Measurements from ENCODE around the gene ZNF865.

DNA sequence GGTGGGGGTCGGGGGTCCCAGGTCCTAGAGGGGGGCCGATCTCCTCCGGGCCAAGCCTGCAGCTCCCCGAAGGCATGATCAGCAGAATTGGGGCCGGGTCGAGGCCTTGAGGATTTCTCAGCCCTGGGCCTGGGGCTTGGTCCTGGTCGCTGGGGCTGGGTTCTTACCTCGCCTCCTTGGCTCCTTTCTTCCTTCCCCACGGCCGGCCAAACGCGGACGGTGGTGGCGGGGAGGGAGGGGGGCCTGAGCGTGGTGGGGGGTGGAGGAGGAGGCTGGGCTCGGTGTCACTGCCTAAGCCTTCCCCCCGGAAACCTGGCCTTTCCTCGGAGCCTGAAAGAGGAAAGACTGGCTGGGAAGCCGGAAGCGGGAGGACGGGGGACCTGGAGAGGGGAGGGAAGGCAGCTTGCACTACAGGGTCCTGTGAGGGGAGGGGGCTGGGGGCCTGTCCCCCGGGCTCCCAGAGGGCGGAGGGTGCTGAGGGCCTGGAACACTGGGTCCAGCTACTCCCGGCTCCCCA is 24.8 kb upstream of the ZNF865 start, which contains the start of gene ZNF579:
- peak in 1 of 2 donors; percentile 2 for TF ChIP-seq POLR2A (IDR thresholded peaks at IDR 0.05)
- TF ChIP-seq CTCF (IDR thresholded peaks at IDR 0.05): no peak

Measured in adrenal gland (tissue), 5 donors.